HG03442 (cell line): ENCODE measurements around the gene GOLGA2.
"Not testable (repeated sequence)": the region's sequence is repeated elsewhere in the genome, so short reads cannot be mapped to it uniquely, and the experiment has no call there.

Source experiments
- ATAC-seq: cut with Tn5 transposase; IDR thresholded peaks from one replicate; pipeline ENCODE4 v1.9.1; 2021; ENCODE audit warnings: mild to moderate bottlenecking, moderate library complexity; ENCODE audit not compliant: unreplicated experiment

GOLGA2 gene

GRCh38 chr9:128244091-128244836 lies 31.5 kb downstream of the GOLGA2 start:
- ATAC-seq: no peak

GRCh38 chr9:128243215-128244018 lies 32.4 kb downstream of the GOLGA2 start:
- no peak for ATAC-seq

GRCh38 chr9:128242828-128243214 lies 33.0 kb downstream of the GOLGA2 start:
- ATAC-seq: no peak

- ATAC-seq: no peak
These were observed 33.7 kb downstream of the GOLGA2 start for GRCh38 chr9:128242124-128242523.

- ATAC-seq: no peak
These were observed 41.9 kb downstream of the GOLGA2 start for GRCh38 chr9:128233817-128234406.

- ATAC-seq: no peak
These were observed 43.0 kb downstream of the GOLGA2 start for GRCh38 chr9:128232528-128233428.

- no peak for ATAC-seq
These were observed 43.9 kb downstream of the GOLGA2 start for GRCh38 chr9:128231638-128232527.

GRCh38 chr9:128230897-128231296 lies 44.9 kb downstream of the GOLGA2 start:
- ATAC-seq: not testable (repeated sequence)

GRCh38 chr9:128226412-128226801 lies 49.4 kb downstream of the GOLGA2 start:
- ATAC-seq: no peak

GRCh38 chr9:128225770-128226411 lies 49.9 kb downstream of the GOLGA2 start:
- no peak for ATAC-seq

GRCh38 chr9:128224877-128225276 lies 50.9 kb downstream of the GOLGA2 start:
- no peak for ATAC-seq

GRCh38 chr9:128222880-128223670 lies 52.7 kb downstream of the GOLGA2 start:
- no peak for ATAC-seq

- ATAC-seq: no peak
These were observed 53.8 kb downstream of the GOLGA2 start for GRCh38 chr9:128222026-128222425.

- no peak for ATAC-seq
These were observed 56.0 kb downstream of the GOLGA2 start for GRCh38 chr9:128219831-128220230.

- peak; percentile 87 for ATAC-seq
These were observed 57.1 kb downstream of the GOLGA2 start for GRCh38 chr9:128218518-128219389.

GRCh38 chr9:128218172-128218517 lies 57.7 kb downstream of the GOLGA2 start:
- no peak for ATAC-seq

- ATAC-seq: no peak
These were observed 58.8 kb downstream of the GOLGA2 start for GRCh38 chr9:128216781-128217553.
